Fibroblast of pulmonary artery (primary cell): ENCODE results near the gene NXPE1.
"Not testable (repeated sequence)": the region's sequence is repeated elsewhere in the genome, so short reads cannot be mapped to it uniquely, and the experiment has no call there.

Source experiments
- DNase-seq: peaks from one replicate; pipeline ENCODE4 v3.0.0-alpha.2; 2010; ENCODE audit warnings: low read depth
- H3K4me3 ChIP-seq: replicated peaks from 2 replicates; pipeline ENCODE4 v1.5.1; 2011; ENCODE audit warnings: low read depth, mild to moderate bottlenecking, control low read depth, low read length, moderate library complexity
- CTCF ChIP-seq: IDR thresholded peaks from 2 replicates; pipeline ENCODE4 v1.5.1; 2011; ENCODE audit warnings: mild to moderate bottlenecking, control low read depth, low read length, inconsistent platforms; ENCODE audit errors: missing control alignments

The NXPE1 gene

GRCh38 chr11:114604886-114605285 lies 45.2 kb upstream of the NXPE1 start:
- no peak for DNase-seq
- no peak for TF ChIP-seq CTCF
- no peak overlapping the region for H3K4me3 ChIP-seq

- TF ChIP-seq CTCF = no peak
- no peak for DNase-seq
Observed at GRCh38 chr11:114604179-114604813, 44.6 kb upstream of the NXPE1 start.

GRCh38 chr11:114603151-114603550 lies 43.5 kb upstream of the NXPE1 start:
- H3K4me3 ChIP-seq, DNase-seq: not testable (repeated sequence)

More at GRCh38 chr11:114604179-114604813, 44.6 kb upstream of the NXPE1 start:
- H3K4me3 ChIP-seq = no peak overlapping the region

- no peak overlapping the region for H3K4me3 ChIP-seq
- TF ChIP-seq CTCF = no peak
- no peak for DNase-seq
Observed at GRCh38 chr11:114598461-114598860, 38.8 kb upstream of the NXPE1 start.

- no peak for DNase-seq
- no peak overlapping the region for H3K4me3 ChIP-seq
- TF ChIP-seq CTCF = no peak
Observed at GRCh38 chr11:114596175-114596919, 36.7 kb upstream of the NXPE1 start.

GRCh38 chr11:114595571-114595970 lies 35.9 kb upstream of the NXPE1 start, which contains the start of gene NXPE4:
Gene NXPE4 (minus strand): TSS chr11:114595786. CDS start chr11:114594759, 1,027 bp downstream.
- DNase-seq = no peak
- TF ChIP-seq CTCF = no peak
- H3K4me3 ChIP-seq = no peak within 1 kb of the TSS

GRCh38 chr11:114594703-114595102 lies 35.0 kb upstream of the NXPE1 start:
- DNase-seq = no peak
- TF ChIP-seq CTCF = no peak
- no peak overlapping the region for H3K4me3 ChIP-seq
